GM18909 (cell line): ENCODE data around the gene PSMB7.

Source experiments
- ATAC-seq: cut with Tn5 transposase; IDR thresholded peaks from one replicate; pipeline ENCODE4 v1.9.1; 2021; ENCODE audit warnings: mild to moderate bottlenecking; ENCODE audit not compliant: unreplicated experiment, poor library complexity

PSMB7 gene

GRCh38 chr9:124359855-124360678, 55.2 kb downstream of the PSMB7 start:
- no peak for ATAC-seq

- ATAC-seq, result no peak
These were observed 55.8 kb downstream of the PSMB7 start for GRCh38 chr9:124359426-124359825.

- no peak for ATAC-seq
These were observed 56.6 kb downstream of the PSMB7 start for GRCh38 chr9:124358631-124359030.

- no peak for ATAC-seq
These were observed 57.4 kb downstream of the PSMB7 start for GRCh38 chr9:124357721-124358361.

- ATAC-seq, result no peak
These were observed 58.4 kb downstream of the PSMB7 start for GRCh38 chr9:124356745-124357390.

- ATAC-seq, result no peak
These were observed 59.1 kb downstream of the PSMB7 start for GRCh38 chr9:124355941-124356744.

GRCh38 chr9:124355039-124355940, 60.0 kb downstream of the PSMB7 start:
- ATAC-seq, result no peak

GRCh38 chr9:124354346-124355038, 60.8 kb downstream of the PSMB7 start:
- ATAC-seq, result no peak

GRCh38 chr9:124353811-124354274, 61.4 kb downstream of the PSMB7 start:
- ATAC-seq, result no peak

GRCh38 chr9:124353166-124353768, 62.0 kb downstream of the PSMB7 start:
- no peak for ATAC-seq

GRCh38 chr9:124352616-124353015, 62.6 kb downstream of the PSMB7 start:
- no peak for ATAC-seq

GRCh38 chr9:124351672-124352468, 63.4 kb downstream of the PSMB7 start:
- ATAC-seq, result no peak

GRCh38 chr9:124350494-124351263, 64.6 kb downstream of the PSMB7 start:
- no peak for ATAC-seq

- no peak for ATAC-seq
These were observed 65.4 kb downstream of the PSMB7 start for GRCh38 chr9:124349675-124350493.

GRCh38 chr9:124349267-124349666, 66.0 kb downstream of the PSMB7 start:
- no peak for ATAC-seq

- no peak for ATAC-seq
These were observed 66.4 kb downstream of the PSMB7 start for GRCh38 chr9:124348831-124349230.
